Loucy (cell line): Measurements from ENCODE around the gene CD72.

Experiments
- CTCF ChIP-seq: fragments of 200-600 bp; sonication (generic); conservative IDR thresholded peaks from 2 replicates; pipeline ENCODE4 v1.5.1; 2014; ENCODE audit warnings: mild to moderate bottlenecking, antibody characterized with exemption, low read length
- EZH2phosphoT487 ChIP-seq: fragments of 200-600 bp; IDR thresholded peaks from 2 replicates; pipeline ENCODE4 v1.6.1; 2018; ENCODE audit warnings: antibody characterized with exemption, mild to moderate bottlenecking, moderate library complexity, borderline replicate concordance

DNA sequence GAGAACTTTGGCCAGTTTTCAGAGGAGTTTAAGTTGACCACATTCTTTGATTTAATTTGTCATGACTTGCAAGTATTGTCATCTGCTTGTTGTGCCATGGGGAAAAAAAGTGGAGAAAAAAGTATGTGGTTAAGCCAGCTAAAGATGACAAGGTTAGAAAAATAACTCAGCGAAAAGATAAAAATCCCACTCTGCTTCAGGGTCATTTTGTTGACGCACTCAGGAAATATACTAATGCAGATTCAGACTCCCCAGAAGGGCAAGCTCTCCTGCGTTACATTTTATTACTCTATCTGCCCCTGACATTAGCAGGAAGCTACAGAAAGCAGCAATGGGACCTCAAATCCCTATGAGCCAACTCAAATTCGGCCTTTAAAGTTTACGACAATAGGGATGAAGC lies 40.7 kb downstream of the CD72 start:
- TF ChIP-seq CTCF (no peak), EZH2phosphoT487 (no peak)
